ENCODE measurements around the gene FAM171A2.
A peak's percentile ranks its signal among the peaks of the same experiment; 100 is the strongest.
"Not testable (repeated sequence)": the region's sequence is repeated elsewhere in the genome, so short reads cannot be mapped to it uniquely, and the experiment has no call there.

The FAM171A2 gene

GRCh38 chr17:44344939-44345453 is 18.7 kb downstream of the FAM171A2 start, which contains the start of gene GRN:
TSS of gene GRN (plus strand) at chr17:44345302. CDS start at chr17:44349165, 3,863 bp downstream.
- peak; percentile 84 to 87 for DNase-seq

- no peak for DNase-seq
Measured at GRCh38 chr17:44343510-44344209, 20.0 kb downstream of the FAM171A2 start.

- DNase-seq = not testable (repeated sequence)
Measured at GRCh38 chr17:44340553-44340952, 23.1 kb downstream of the FAM171A2 start.

GRCh38 chr17:44338702-44339101 is 25.0 kb downstream of the FAM171A2 start:
- DNase-seq = no peak

GRCh38 chr17:44335968-44336367 is 27.7 kb downstream of the FAM171A2 start:
- DNase-seq = no peak

- DNase-seq = no peak
Measured at GRCh38 chr17:44335564-44335963, 28.1 kb downstream of the FAM171A2 start.

- DNase-seq = no peak
Measured at GRCh38 chr17:44334727-44335126, 28.9 kb downstream of the FAM171A2 start.

- DNase-seq = no peak
Measured at GRCh38 chr17:44334315-44334714, 29.3 kb downstream of the FAM171A2 start.

- no peak for DNase-seq
Measured at GRCh38 chr17:44333371-44333770, 30.3 kb downstream of the FAM171A2 start.

GRCh38 chr17:44331249-44331760 is 32.3 kb downstream of the FAM171A2 start:
- peak; percentile 70 to 75 for DNase-seq

GRCh38 chr17:44330263-44330662 is 33.4 kb downstream of the FAM171A2 start:
- not testable (repeated sequence) for DNase-seq

GRCh38 chr17:44329516-44329915 is 34.1 kb downstream of the FAM171A2 start:
- DNase-seq = not testable (repeated sequence)

- no peak for DNase-seq
Measured at GRCh38 chr17:44327715-44328449, 35.8 kb downstream of the FAM171A2 start.

GRCh38 chr17:44326861-44327444 is 36.7 kb downstream of the FAM171A2 start:
- peak; percentile 90 to 92 for DNase-seq

- DNase-seq = peak; percentile 96 to 97
Measured at GRCh38 chr17:44324571-44325275, 38.9 kb downstream of the FAM171A2 start, which contains the start of gene SLC25A39. TSS of gene SLC25A39 (minus strand) at chr17:44324823. CDS start at chr17:44323562, 1,261 bp downstream.

- no peak for DNase-seq
Measured at GRCh38 chr17:44324092-44324570, 39.5 kb downstream of the FAM171A2 start.

- DNase-seq = no peak
Measured at GRCh38 chr17:44323359-44324091, 40.1 kb downstream of the FAM171A2 start.

- DNase-seq = no peak
Measured at GRCh38 chr17:44322236-44322895, 41.3 kb downstream of the FAM171A2 start.

- no peak for DNase-seq
Measured at GRCh38 chr17:44321246-44322120, 42.2 kb downstream of the FAM171A2 start.

GRCh38 chr17:44320066-44320465 is 43.6 kb downstream of the FAM171A2 start:
- DNase-seq = no peak

Measured in stimulated activated CD4-positive, alpha-beta T cell treated with anti-CD3 and anti-CD28 coated beads, Interleukin-2, amount 100 ng/mL, for 24 hours (primary cell).